Prostate gland (tissue), 2 donors: ENCODE results near the gene LSMEM2. TPM values are rescaled to one million over a fixed set of nuclear protein-coding genes. Genes with fewer than 3 reads are reported as not detected.

Source experiments
- DNase-seq: peaks from one replicate; pipeline ENCODE4 v3.0.0-alpha.2; 2019; ENCODE audit warnings: low spot score
- H3K27ac ChIP-seq, 2 donors: fragments of 200-600 bp; sonication (generic); 2 replicates each; pipeline ENCODE4 v1.5.1; 2017 to 2019
- H3K27me3 ChIP-seq: fragments of 200-600 bp; sonication (generic); replicated peaks from 2 replicates; pipeline ENCODE4 v1.5.1; 2019; ENCODE audit not compliant: insufficient read depth
- H3K36me3 ChIP-seq, 2 donors: fragments of 200-600 bp; sonication (generic); 1 replicate in 1 of 2; 2 replicates in 1 of 2; pipeline versions ENCODE4 v1.5.1 to v1.8.1; 2017 to 2019
- H3K4me1 ChIP-seq: fragments of 200-600 bp; sonication (generic); replicated peaks from 2 replicates; pipeline ENCODE4 v1.5.1; 2019
- H3K4me3 ChIP-seq, 2 donors: fragments of 200-600 bp; sonication (generic); 2 replicates each; pipeline ENCODE4 v1.5.1; 2017 to 2019
- H3K9me3 ChIP-seq: fragments of 200-600 bp; sonication (generic); 2 replicates; pipeline ENCODE4 v1.5.1; 2017
- POLR2A ChIP-seq: fragments of 450-650 bp; IDR thresholded peaks from one replicate; pipeline ENCODE4 v1.6.1; 2016; ENCODE audit warnings: antibody characterized with exemption, mild to moderate bottlenecking
- POLR2AphosphoS5 ChIP-seq: sonication (generic); formaldehyde crosslinking; IDR thresholded peaks from one replicate; pipeline ENCODE4 v1.6.1; 2017; ENCODE audit warnings: antibody characterized with exemption
- WGBS: methylation state at CpG from one replicate; pipeline ENCODE4 v1.1.5; 2018; 5-methylcytosine and 5-hydroxymethylcytosine counted together
- intact Hi-C: fragments of 100-400 bp; cut with DNase I; formaldehyde crosslinking; loops from one replicate; pipeline ENCODE4 v1.14.2; 2022
- total RNA-seq, 2 donors: library from RNA; depleted of rRNA; stranded (reverse); fragments of >200 nt; gene quantifications; one replicate each; pipeline ENCODE4 v1.1.0, GENCODE V29; 2016
- TF ChIP-seq, protein P1 (sequence below), 4 experiments: fragments of 200-600 bp in 2 of 4; fragments of 450-650 bp in 2 of 4; sonication (generic) in 2 of 4; IDR thresholded peaks; 1 replicate in 3 of 4; 2 replicates in 1 of 4; pipeline ENCODE4 v1.5.1; 2016 to 2019; ENCODE audit warnings: antibody characterized with exemption in 4 of 4, mild to moderate bottlenecking in 2 of 4, moderate library complexity in 2 of 4

Gene LSMEM2
- total RNA-seq, 2 donors from 2014 or later = not detected

DNA sequence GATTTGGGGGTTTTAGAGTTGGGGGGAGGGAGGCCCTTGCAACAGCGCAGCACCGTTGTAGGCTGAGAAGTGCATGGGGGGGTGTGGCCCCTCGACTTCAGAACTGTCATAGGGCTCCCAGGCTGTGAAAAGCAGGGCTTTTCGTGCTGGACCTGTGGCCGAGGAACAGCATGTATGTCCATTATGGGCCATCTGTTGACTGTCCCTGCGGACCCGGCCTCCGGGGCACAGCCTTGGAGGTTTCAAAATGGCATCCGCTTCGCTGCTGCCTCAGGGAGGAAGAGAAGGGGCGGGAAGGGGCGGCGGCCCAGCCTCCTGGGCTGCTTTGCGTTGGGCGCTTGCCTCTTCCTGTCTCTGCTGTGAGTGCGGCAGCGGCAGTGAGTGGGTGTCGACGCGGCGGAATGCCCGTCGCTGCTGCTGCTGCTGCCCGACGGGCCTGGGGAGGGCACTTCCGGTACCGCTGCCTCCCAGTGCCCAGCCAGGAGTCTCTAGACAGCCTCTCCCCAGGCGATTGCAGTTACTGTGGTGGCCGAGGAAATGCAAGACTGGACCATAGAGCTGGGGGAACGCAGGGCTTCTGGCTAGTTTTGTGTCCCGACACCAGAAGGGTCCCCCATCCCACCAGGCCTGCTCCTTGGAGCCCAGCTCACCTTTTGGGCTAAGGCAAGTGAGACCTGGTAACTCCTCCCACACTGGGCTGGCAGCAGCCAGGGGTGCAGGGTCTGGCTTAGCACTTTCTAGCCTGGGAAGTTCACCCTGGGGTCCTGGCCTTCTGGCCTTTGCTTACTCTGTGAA, 40.9 kb upstream of the LSMEM2 start:
- 2% methylated on average over 20 of the region's 31 CpGs for WGBS
- Histone ChIP-seq H3K4me3 (peak overlapping the region; percentile 69 to 97), H3K9me3 (no peaks in the 10 kb centered on the region), H3K4me1 (peaks cover 25% of the 10 kb centered on the region), H3K27ac (peak overlapping the region; percentile 84 to 89), H3K27me3 (no peaks in the 10 kb centered on the region), H3K36me3 (no peaks in the 10 kb centered on the region)
- intact Hi-C loops = loop anchor here (5.0 kb wide), 1 partner anchor 84 kb away; the partner anchor contains the start of gene HYAL2
- peak; percentile 63 for DNase-seq
- TF ChIP-seq, protein P1, sequence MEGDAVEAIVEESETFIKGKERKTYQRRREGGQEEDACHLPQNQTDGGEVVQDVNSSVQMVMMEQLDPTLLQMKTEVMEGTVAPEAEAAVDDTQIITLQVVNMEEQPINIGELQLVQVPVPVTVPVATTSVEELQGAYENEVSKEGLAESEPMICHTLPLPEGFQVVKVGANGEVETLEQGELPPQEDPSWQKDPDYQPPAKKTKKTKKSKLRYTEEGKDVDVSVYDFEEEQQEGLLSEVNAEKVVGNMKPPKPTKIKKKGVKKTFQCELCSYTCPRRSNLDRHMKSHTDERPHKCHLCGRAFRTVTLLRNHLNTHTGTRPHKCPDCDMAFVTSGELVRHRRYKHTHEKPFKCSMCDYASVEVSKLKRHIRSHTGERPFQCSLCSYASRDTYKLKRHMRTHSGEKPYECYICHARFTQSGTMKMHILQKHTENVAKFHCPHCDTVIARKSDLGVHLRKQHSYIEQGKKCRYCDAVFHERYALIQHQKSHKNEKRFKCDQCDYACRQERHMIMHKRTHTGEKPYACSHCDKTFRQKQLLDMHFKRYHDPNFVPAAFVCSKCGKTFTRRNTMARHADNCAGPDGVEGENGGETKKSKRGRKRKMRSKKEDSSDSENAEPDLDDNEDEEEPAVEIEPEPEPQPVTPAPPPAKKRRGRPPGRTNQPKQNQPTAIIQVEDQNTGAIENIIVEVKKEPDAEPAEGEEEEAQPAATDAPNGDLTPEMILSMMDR (IDR thresholded peaks at IDR 0.05) = peak in 1 of 4 experiments; percentile 21
- peak; percentile 77 for TF ChIP-seq POLR2AphosphoS5
- peak; percentile 77 for TF ChIP-seq POLR2A

DNA sequence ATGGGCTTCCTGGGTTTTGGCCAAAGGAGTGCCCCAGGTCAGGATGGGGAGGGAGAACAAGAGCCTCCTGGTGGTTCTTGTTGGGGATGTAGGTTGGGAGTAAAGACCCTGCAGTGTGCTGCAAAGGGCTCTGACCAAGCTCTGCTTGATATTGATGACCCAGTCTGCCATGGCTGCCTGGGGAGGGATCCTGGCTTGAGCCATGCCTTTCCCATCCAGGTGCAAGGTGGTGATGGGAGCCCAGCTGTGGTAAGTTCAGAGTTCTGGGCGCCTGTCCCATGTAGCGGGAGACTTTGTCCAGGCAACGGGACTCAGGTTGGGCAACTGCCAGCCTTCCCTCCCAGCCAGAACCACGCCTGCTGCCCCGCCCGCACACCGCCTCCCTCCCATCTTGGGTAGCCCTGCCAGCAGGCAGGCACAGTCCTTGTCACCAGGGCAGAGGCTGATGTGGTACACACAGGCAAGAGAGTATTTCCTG, 40.3 kb upstream of the LSMEM2 start:
- peak overlapping the region; percentile 84 to 89 for H3K27ac ChIP-seq
- TF ChIP-seq, protein P1 (IDR thresholded peaks at IDR 0.05) = no peak
- peak; percentile 80 for TF ChIP-seq POLR2AphosphoS5
- TF ChIP-seq POLR2A = peak; percentile 31
- no peaks in the 10 kb centered on the region for H3K9me3 ChIP-seq
- no peaks in the 10 kb centered on the region for H3K27me3 ChIP-seq
- peak; percentile 95 for DNase-seq
- H3K36me3 ChIP-seq = no peaks in the 10 kb centered on the region
- H3K4me3 ChIP-seq = peak overlapping the region; percentile 69 to 97
- intact Hi-C loops = loop anchor here (5.0 kb wide), 1 partner anchor 84 kb away; the partner anchor contains the start of gene HYAL2
- 4% methylated on average over 7 of the region's 7 CpGs for WGBS
- peaks cover 25% of the 10 kb centered on the region for H3K4me1 ChIP-seq

DNA sequence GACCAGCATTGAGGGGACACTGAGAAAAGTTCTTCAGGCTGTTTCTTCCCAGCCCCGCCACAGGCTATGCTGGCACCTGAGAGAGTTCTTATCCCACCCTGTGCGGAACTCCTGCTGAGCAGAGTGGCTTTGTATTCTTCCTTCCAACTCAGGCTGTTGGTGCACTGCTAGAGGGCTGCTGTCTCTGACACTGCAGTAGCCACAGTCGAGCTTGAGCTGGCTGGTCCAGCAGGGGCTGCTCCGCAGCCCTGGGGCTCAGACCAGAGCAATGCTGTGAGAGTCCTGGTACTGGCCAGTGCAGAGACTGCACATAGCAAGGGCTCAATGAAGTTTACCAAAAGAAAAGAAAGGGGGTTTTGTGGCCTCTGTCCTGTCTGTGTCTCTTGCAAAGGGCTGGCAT, 39.2 kb upstream of the LSMEM2 start:
- H3K27ac ChIP-seq = peak overlapping the region; percentile 84 to 89
- intact Hi-C loops = loop anchor here (5.0 kb wide), 1 partner anchor 83 kb away; the partner anchor contains the start of gene HYAL2
- no peak for TF ChIP-seq POLR2AphosphoS5
- TF ChIP-seq, protein P1 (IDR thresholded peaks at IDR 0.05) = no peak
- no peak for TF ChIP-seq POLR2A
- H3K9me3 ChIP-seq = no peaks in the 10 kb centered on the region
- no peak overlapping the region for H3K4me3 ChIP-seq
- H3K27me3 ChIP-seq = no peaks in the 10 kb centered on the region
- no peak for DNase-seq
- no peaks in the 10 kb centered on the region for H3K36me3 ChIP-seq
- WGBS = 77% methylated on average over 4 of the region's 4 CpGs
- peaks cover 25% of the 10 kb centered on the region for H3K4me1 ChIP-seq

DNA sequence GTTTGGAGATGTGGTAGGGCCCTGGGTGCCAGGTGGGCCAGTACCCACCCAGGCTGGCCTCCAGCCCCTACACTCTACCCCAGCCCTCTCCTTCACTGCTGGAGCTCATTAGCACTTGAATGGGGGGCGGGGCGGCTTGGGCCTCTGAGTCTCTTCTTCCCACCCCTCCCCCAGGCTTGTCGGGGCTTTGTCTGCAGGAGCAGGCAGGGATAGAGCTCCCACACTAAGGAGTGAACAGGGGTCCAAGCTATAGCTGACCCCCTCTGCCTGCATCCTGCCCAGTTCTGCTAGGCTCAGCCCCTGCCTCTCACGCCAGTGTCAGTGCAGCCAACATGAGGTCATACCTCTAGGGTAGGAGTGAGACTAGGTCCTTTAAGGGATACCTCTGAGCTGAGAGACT, 37.7 kb upstream of the LSMEM2 start:
- no peak for DNase-seq
- no peak overlapping the region for H3K4me3 ChIP-seq
- no peaks in the 10 kb centered on the region for H3K27me3 ChIP-seq
- H3K4me1 ChIP-seq = peaks cover 25% of the 10 kb centered on the region
- TF ChIP-seq, protein P1 (IDR thresholded peaks at IDR 0.05) = no peak
- no peak for TF ChIP-seq POLR2A
- no peak for TF ChIP-seq POLR2AphosphoS5
- WGBS = 64% methylated on average over 4 of the region's 4 CpGs
- H3K9me3 ChIP-seq = no peaks in the 10 kb centered on the region
- intact Hi-C loops = no loop called here
- H3K36me3 ChIP-seq = no peaks in the 10 kb centered on the region
- H3K27ac ChIP-seq = peak overlapping the region in 1 of 2 donors; percentile 29
